ENCODE data around the gene BOD1L1.
"Not testable (repeated sequence)": the region's sequence is repeated elsewhere in the genome, so short reads cannot be mapped to it uniquely, and the experiment has no call there.

The BOD1L1 gene

GRCh38 chr4:13618212-13618806, 9.2 kb downstream of the BOD1L1 start:
- DNase-seq, result no peak

GRCh38 chr4:13617801-13618200, 9.7 kb downstream of the BOD1L1 start:
- DNase-seq, result no peak

- no peak for DNase-seq
These were observed 10.9 kb downstream of the BOD1L1 start for GRCh38 chr4:13616597-13616996.

- no peak for DNase-seq
These were observed 12.4 kb downstream of the BOD1L1 start for GRCh38 chr4:13615161-13615560.

- DNase-seq, result no peak
These were observed 15.0 kb downstream of the BOD1L1 start for GRCh38 chr4:13612569-13612968.

- DNase-seq, result no peak
These were observed 16.2 kb downstream of the BOD1L1 start for GRCh38 chr4:13611283-13611842.

- no peak for DNase-seq
These were observed 22.2 kb downstream of the BOD1L1 start for GRCh38 chr4:13605330-13605729.

GRCh38 chr4:13601848-13602247, 25.7 kb downstream of the BOD1L1 start:
- DNase-seq, result no peak

- DNase-seq, result no peak
These were observed 26.5 kb downstream of the BOD1L1 start for GRCh38 chr4:13601048-13601447.

- DNase-seq, result no peak
These were observed 28.4 kb downstream of the BOD1L1 start for GRCh38 chr4:13599159-13599558.

GRCh38 chr4:13597604-13598003, 29.9 kb downstream of the BOD1L1 start:
- DNase-seq, result no peak

GRCh38 chr4:13597141-13597540, 30.4 kb downstream of the BOD1L1 start:
- DNase-seq, result no peak

GRCh38 chr4:13592220-13592619, 35.3 kb downstream of the BOD1L1 start:
- DNase-seq, result no peak

- DNase-seq, result no peak
These were observed 36.8 kb downstream of the BOD1L1 start for GRCh38 chr4:13590766-13591165.

GRCh38 chr4:13588954-13589353, 38.6 kb downstream of the BOD1L1 start:
- DNase-seq, result no peak

- no peak for DNase-seq
These were observed 43.0 kb downstream of the BOD1L1 start for GRCh38 chr4:13584481-13584880.

- no peak for DNase-seq
These were observed 47.5 kb downstream of the BOD1L1 start for GRCh38 chr4:13580036-13580435.

- no peak for DNase-seq
These were observed 49.9 kb downstream of the BOD1L1 start for GRCh38 chr4:13577660-13578059.

- no peak for DNase-seq
These were observed 56.6 kb downstream of the BOD1L1 start for GRCh38 chr4:13570916-13571315.

GRCh38 chr4:13567125-13567524, 60.4 kb downstream of the BOD1L1 start:
- DNase-seq, result no peak

GRCh38 chr4:13562876-13563275, 64.6 kb downstream of the BOD1L1 start:
- no peak for DNase-seq

- no peak for DNase-seq
These were observed 65.9 kb downstream of the BOD1L1 start for GRCh38 chr4:13561673-13562072.

- DNase-seq, result not testable (repeated sequence)
These were observed 67.4 kb downstream of the BOD1L1 start for GRCh38 chr4:13560111-13560510.

GRCh38 chr4:13559413-13559812, 68.1 kb downstream of the BOD1L1 start:
- DNase-seq, result no peak

- DNase-seq, result no peak
These were observed 68.6 kb downstream of the BOD1L1 start for GRCh38 chr4:13558881-13559280.
